ENCODE measurements around the gene PPP2R3A. TPM values are rescaled to one million over a fixed set of nuclear protein-coding genes. Genes with fewer than 3 reads are reported as not detected.

Gene PPP2R3A
- total and polyA plus RNA-seq, 2 of the 4 experiments (the other 2 are of a cell fraction), result 11.3 to 37.3 TPM

DNA sequence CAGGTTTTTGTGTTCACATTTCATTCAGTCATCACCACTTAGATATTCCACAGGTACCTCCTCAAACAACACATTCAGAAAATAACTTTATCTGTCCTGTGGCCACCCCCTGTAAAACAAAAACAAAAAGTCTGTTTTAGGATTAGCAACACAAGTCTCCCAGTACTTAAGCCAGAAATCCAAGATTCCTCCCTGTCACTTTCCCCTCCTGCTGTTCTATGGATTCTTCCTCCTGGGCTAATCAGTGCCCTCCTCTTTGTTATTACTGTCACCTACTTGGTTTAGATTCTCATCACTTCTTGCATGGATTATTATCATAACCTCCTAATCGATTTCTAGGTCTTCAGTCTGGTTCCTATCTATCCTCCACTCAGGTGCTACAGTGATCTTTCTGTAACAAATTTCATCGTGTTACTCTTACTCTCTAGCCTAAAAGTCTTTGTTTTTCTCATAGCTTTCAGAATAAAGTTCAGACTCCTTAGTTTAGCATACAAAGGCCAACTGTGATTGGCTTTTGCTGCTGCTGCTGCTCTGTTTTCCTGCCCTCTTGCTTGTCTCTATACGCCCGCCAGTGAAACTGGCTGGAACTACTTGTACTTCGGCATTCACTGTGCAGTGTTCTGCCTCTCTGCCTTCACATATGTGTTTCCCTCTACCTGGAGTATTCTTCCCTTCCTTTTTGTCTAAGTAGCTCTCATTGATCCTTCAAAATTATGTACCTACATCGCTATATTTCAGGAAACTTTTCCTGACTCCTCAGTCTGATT, 32.2 kb downstream of the PPP2R3A start:
- DNase-seq, result no peak
- BruUV-seq (replicated peaks), result no TSS peak
- Histone ChIP-seq H3K14ac (replicated peaks; ENCODE audit: low read depth, low read length) (peak overlapping the region; percentile 31; the same call in 1 of the 2 replicates), H3K9me3 (ENCODE audit: control insufficient read depth, insufficient read depth, low read length) (no peaks in the 10 kb centered on the region), H3K27me3 (ENCODE audit: control insufficient read depth, insufficient read depth, low read length) (no peaks in the 10 kb centered on the region), H2AK5ac (ENCODE audit: low read depth, low read length) (no peak overlapping the region), H2AFZ (replicated peaks; ENCODE audit: low read length, poor library complexity) (no peak overlapping the region), H3K79me1 (ENCODE audit: low read depth in 1 of 2, low read length in 2 of 2) (peaks cover 44 to 67% of the 10 kb centered on the region in 2 experiments), H3K18ac (ENCODE audit: low read depth, low read length) (no peak overlapping the region; the same call in 1 of the 2 replicates), H3K23ac (ENCODE audit: low read depth, low read length) (0 out of 2 replicates have a peak overlapping the region, but pooled peaks have one; percentile 49), H2BK120ac (ENCODE audit: low read depth, low read length) (no peak overlapping the region), H4K91ac (ENCODE audit: insufficient read depth, low read depth, low read length) (no peak overlapping the region), H3K9me1 (ENCODE audit: insufficient read depth, low read length) (peaks cover 5% of the 10 kb centered on the region), H4K20me1 (ENCODE audit: insufficient read depth, low read length) (0 out of 2 replicates have a peak, but pooled peaks cover 6% of the 10 kb centered on the region), H4K5ac (ENCODE audit: low read depth, low read length) (peak overlapping the region; percentile 53; the same call in 1 of the 2 replicates), H3K4ac (ENCODE audit: low read depth, low read length) (no peak overlapping the region), H2BK15ac (ENCODE audit: low read depth, low read length) (no peak overlapping the region), H3K27ac (ENCODE audit: insufficient read depth, low read length) (no peak overlapping the region), H2BK20ac (ENCODE audit: low read depth, low read length) (no peak overlapping the region), H3K36me3 (ENCODE audit: control insufficient read depth, insufficient read depth, low read length) (peaks cover 3% of the 10 kb centered on the region), H3K56ac (ENCODE audit: extremely low read depth, insufficient read depth, low read length) (no peak overlapping the region), H3K4me2 (ENCODE audit: low read depth, low read length) (no peak overlapping the region), H3K4me3 (ENCODE audit: insufficient read depth, low read depth, low read length) (no peak overlapping the region), H3K9ac (ENCODE audit: low read depth, low read length) (no peak overlapping the region), H3K4me1 (ENCODE audit: control insufficient read depth, insufficient read depth, low read length) (peaks cover 5% of the 10 kb centered on the region), H2BK5ac (ENCODE audit: low read depth, low read length, poor library complexity, severe bottlenecking) (no peak overlapping the region), H4K8ac (ENCODE audit: low read depth in 2 of 2, low read length in 2 of 2) (no peak overlapping the region), H2AK9ac (replicated peaks; ENCODE audit: low read depth, low read length, poor library complexity) (no peak overlapping the region)
- no peak for ATAC-seq (ENCODE audit: low read depth)
- 92% methylated on average over 5 of the region's 6 CpGs; no CpG with 5 or more reads in 1 of the 2 experiments for WGBS, 2 experiments (ENCODE audit: extremely low coverage in 2 of 2, insufficient read length in 1 of 2)
- intact Hi-C loops (cut with micrococcal nuclease), result no loop called here
- POLR2A ChIA-PET (ENCODE audit: unreplicated experiment), result no interaction called here
- in situ Hi-C loops (cut with MboI; ENCODE audit: low sequenced_read_pairs), result no loop called here
- dilution Hi-C loops (cut with HindIII; ENCODE audit: low sequenced_read_pairs, unreplicated experiment), result no loop called here
- TF ChIP-seq FOS (IDR thresholded peaks at IDR 0.05; ENCODE audit: low read depth, low read length), result no peak
- no peak for TF ChIP-seq SMC3 (IDR thresholded peaks at IDR 0.05; ENCODE audit: low read depth, low read length)
- no peak for TF ChIP-seq CHD1 (IDR thresholded peaks at IDR 0.05; ENCODE audit: low read depth, low read length)
- no peak for TF ChIP-seq MAZ (IDR thresholded peaks at IDR 0.05; ENCODE audit: borderline replicate concordance, low read depth, low read length)
- TF ChIP-seq RFX5 (IDR thresholded peaks at IDR 0.05; ENCODE audit: low read depth, low read length), result no peak
- TF ChIP-seq RAD21 (IDR thresholded peaks at IDR 0.05; ENCODE audit: low read length), result no peak
- TF ChIP-seq, protein P1, sequence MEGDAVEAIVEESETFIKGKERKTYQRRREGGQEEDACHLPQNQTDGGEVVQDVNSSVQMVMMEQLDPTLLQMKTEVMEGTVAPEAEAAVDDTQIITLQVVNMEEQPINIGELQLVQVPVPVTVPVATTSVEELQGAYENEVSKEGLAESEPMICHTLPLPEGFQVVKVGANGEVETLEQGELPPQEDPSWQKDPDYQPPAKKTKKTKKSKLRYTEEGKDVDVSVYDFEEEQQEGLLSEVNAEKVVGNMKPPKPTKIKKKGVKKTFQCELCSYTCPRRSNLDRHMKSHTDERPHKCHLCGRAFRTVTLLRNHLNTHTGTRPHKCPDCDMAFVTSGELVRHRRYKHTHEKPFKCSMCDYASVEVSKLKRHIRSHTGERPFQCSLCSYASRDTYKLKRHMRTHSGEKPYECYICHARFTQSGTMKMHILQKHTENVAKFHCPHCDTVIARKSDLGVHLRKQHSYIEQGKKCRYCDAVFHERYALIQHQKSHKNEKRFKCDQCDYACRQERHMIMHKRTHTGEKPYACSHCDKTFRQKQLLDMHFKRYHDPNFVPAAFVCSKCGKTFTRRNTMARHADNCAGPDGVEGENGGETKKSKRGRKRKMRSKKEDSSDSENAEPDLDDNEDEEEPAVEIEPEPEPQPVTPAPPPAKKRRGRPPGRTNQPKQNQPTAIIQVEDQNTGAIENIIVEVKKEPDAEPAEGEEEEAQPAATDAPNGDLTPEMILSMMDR (conservative IDR thresholded peaks at IDR 0.05; ENCODE audit: low read depth, low read length), result no peak
- TF ChIP-seq MAFK (IDR thresholded peaks at IDR 0.05; ENCODE audit: low read depth, low read length), result no peak
- no peak for TF ChIP-seq BHLHE40 (IDR thresholded peaks at IDR 0.05; ENCODE audit: low read depth, low read length)
- no peak for TF ChIP-seq POLR2A (IDR thresholded peaks at IDR 0.05; ENCODE audit: low read depth, low read length)
- CTCF ChIA-PET, result no interaction called here
